Activated CD4-positive, alpha-beta T cell treated with anti-CD3 and anti-CD28 coated beads for 4 hours (primary cell): Measurements from ENCODE around the gene GRAMD1C.

Experiments used
- DNase-seq, 2 donors: peaks; one replicate each; pipeline ENCODE4 v3.0.0-alpha.2; 2020

GRAMD1C gene

GRCh38 chr3:113954091-113954685, 115.6 kb downstream of the GRAMD1C start:
- DNase-seq, result no peak

- DNase-seq, result no peak
Observed at GRCh38 chr3:113963879-113964278, 125.3 kb downstream of the GRAMD1C start.

- no peak for DNase-seq
Observed at GRCh38 chr3:113966172-113966571, 127.6 kb downstream of the GRAMD1C start.

GRCh38 chr3:113968986-113969385, 130.4 kb downstream of the GRAMD1C start:
- no peak for DNase-seq

GRCh38 chr3:113977822-113978221, 139.2 kb downstream of the GRAMD1C start:
- DNase-seq, result no peak

- no peak for DNase-seq
Observed at GRCh38 chr3:113979916-113980315, 141.3 kb downstream of the GRAMD1C start.

- no peak for DNase-seq
Observed at GRCh38 chr3:113981803-113982202, 143.2 kb downstream of the GRAMD1C start.

GRCh38 chr3:113983544-113983943, 145.0 kb downstream of the GRAMD1C start:
- no peak for DNase-seq

- DNase-seq, result no peak
Observed at GRCh38 chr3:113985541-113985940, 147.0 kb downstream of the GRAMD1C start.
